A549 (cell line): Measurements from ENCODE around the gene PLCB1. TPM values are rescaled to one million over a fixed set of nuclear protein-coding genes. Genes with fewer than 3 reads are reported as not detected.
A peak's percentile ranks its signal among the peaks of the same experiment; 100 is the strongest.

ENCODE experiments used
- ATAC-seq, 2 experiments: fragments of 200-7000 bp in 1 of 2; fragments of >200 bp in 1 of 2; cut with Nextera tagmentation in 1 of 2; cut with Tn5 transposase in 1 of 2; 3 replicates each; pipeline versions ENCODE4 v1.8.0 to v1.9.1; 2018 to 2020; ENCODE audit warnings: mild to moderate bottlenecking in 1 of 2, moderate library complexity in 1 of 2
- CTCF ChIA-PET: fragments of 300-600 bp; sonication (Branson Sonifier 250); formaldehyde crosslinking; extraction: SDS; loops from one replicate; lab custom pipeline; 2021; ENCODE audit warnings: antibody characterized with exemption, inconsistent platforms; lab: Yijun Ruan, JAX
- POLR2A ChIA-PET: fragments of 350-600 bp; formaldehyde crosslinking; extraction: SDS; loops from one replicate; lab custom pipeline; 2021; ENCODE audit warnings: antibody characterized with exemption, inconsistent platforms; lab: Yijun Ruan, JAX
- DNase-seq, 2 experiments: peaks; one replicate each; pipeline versions ENCODE4 v3.0.0 to v3.0.0-alpha.2; 2011 to 2016; ENCODE audit warnings: low read depth in 1 of 2, low spot score in 1 of 2
- FAIRE-seq: peaks from 2 replicates; lab custom pipeline; 2011; peaks lifted over from hg19 to GRCh38; lab: Jason Lieb, UNC
- H3K27ac ChIP-seq, 2 experiments: fragments of >200 bp; sonication (Bioruptor Twin); formaldehyde crosslinking; 3 replicates each; pipeline ENCODE4 v1.5.1; 2016 to 2017
- H3K4me1 ChIP-seq: fragments of >200 bp; sonication (Bioruptor Twin); formaldehyde crosslinking; 3 replicates; pipeline ENCODE4 v1.6.1; 2016
- H3K4me2 ChIP-seq: fragments of >200 bp; sonication (Bioruptor Twin); formaldehyde crosslinking; 3 replicates; pipeline ENCODE4 v1.6.1; 2016
- H3K4me3 ChIP-seq: fragments of >200 bp; sonication (Bioruptor Twin); formaldehyde crosslinking; 3 replicates; pipeline ENCODE4 v1.5.1; 2016
- H3K9me3 ChIP-seq: fragments of >200 bp; sonication (Bioruptor Twin); formaldehyde crosslinking; 3 replicates; pipeline ENCODE4 v1.6.1; 2016
- ATOH8 ChIP-seq: fragments of 250-450 bp; sonication (Bioruptor Pico); IDR thresholded peaks from 2 replicates; pipeline ENCODE4 v1.5.0; 2020; ENCODE audit warnings: low read depth, mild to moderate bottlenecking, moderate library complexity
- CBX2 ChIP-seq: fragments of 200-600 bp; sonication (generic); IDR thresholded peaks from 2 replicates; pipeline ENCODE4 v1.6.1; 2016; ENCODE audit warnings: low read depth, mild to moderate bottlenecking, borderline replicate concordance
- CEBPB ChIP-seq, 2 experiments: fragments of >200 bp in 1 of 2; sonication (Bioruptor Twin) in 1 of 2; formaldehyde crosslinking in 1 of 2; IDR thresholded peaks; 2 replicates each; pipeline ENCODE4 v1.6.1; 2012 to 2016
- CHD4 ChIP-seq: fragments of 200-600 bp; sonication (generic); IDR thresholded peaks from 2 replicates; pipeline ENCODE4 v1.6.1; 2016; ENCODE audit warnings: antibody characterized with exemption, mild to moderate bottlenecking, borderline replicate concordance
- ELK1 ChIP-seq: fragments of 150-350 bp; IDR thresholded peaks from 2 replicates; pipeline ENCODE4 v1.6.1; 2014; ENCODE audit warnings: low read depth, mild to moderate bottlenecking, low read length
- FOSL2 ChIP-seq, 2 experiments: fragments of 450-650 bp in 1 of 2; fragments of >200 bp in 1 of 2; sonication (Bioruptor Twin) in 1 of 2; formaldehyde crosslinking; IDR thresholded peaks; 2 replicates each; pipeline versions ENCODE4 v1.5.0 to v1.6.1; 2016 to 2020; ENCODE audit warnings: mild to moderate bottlenecking in 1 of 2, moderate library complexity in 1 of 2
- HDAC2 ChIP-seq: fragments of 200-600 bp; sonication (generic); IDR thresholded peaks from 2 replicates; pipeline ENCODE4 v1.6.1; 2016
- HEYL ChIP-seq: fragments of 250-450 bp; sonication (Bioruptor Pico); IDR thresholded peaks from 2 replicates; pipeline ENCODE4 v1.8.0; 2021; ENCODE audit warnings: mild to moderate bottlenecking, moderate library complexity
- HOXB5 ChIP-seq: fragments of 250-450 bp; sonication (Bioruptor Pico); IDR thresholded peaks from 2 replicates; pipeline ENCODE4 v1.5.0; 2020; ENCODE audit warnings: mild to moderate bottlenecking, moderate library complexity
- KDM1A ChIP-seq: fragments of 200-600 bp; sonication (generic); IDR thresholded peaks from 2 replicates; pipeline ENCODE4 v1.6.1; 2016; ENCODE audit warnings: low read depth, mild to moderate bottlenecking
- NFE2L2 ChIP-seq: fragments of 150-350 bp; conservative IDR thresholded peaks from 2 replicates; pipeline ENCODE4 v1.6.1; 2014; ENCODE audit warnings: low read length
- NR3C1 ChIP-seq: fragments of >200 bp; sonication (Bioruptor Twin); formaldehyde crosslinking; IDR thresholded peaks from 3 replicates; pipeline ENCODE4 v1.6.1; 2017
- PBX3 ChIP-seq: IDR thresholded peaks from 2 replicates; pipeline ENCODE4 v1.6.1; 2012
- PHF8 ChIP-seq: fragments of 200-600 bp; sonication (generic); IDR thresholded peaks from 2 replicates; pipeline ENCODE4 v1.6.1; 2016; ENCODE audit warnings: low read depth, mild to moderate bottlenecking, antibody characterized with exemption, moderate library complexity, borderline replicate concordance
- POLR2A ChIP-seq: IDR thresholded peaks from 2 replicates; pipeline ENCODE4 v1.6.1; 2012; ENCODE audit warnings: mild to moderate bottlenecking, low read length
- SMC3 ChIP-seq: fragments of >200 bp; sonication (Bioruptor Twin); formaldehyde crosslinking; IDR thresholded peaks from 3 replicates; pipeline ENCODE4 v1.6.1; 2018; ENCODE audit warnings: inconsistent platforms
- SREBF2 ChIP-seq: fragments of 450-650 bp; IDR thresholded peaks from 2 replicates; pipeline ENCODE4 v1.6.1; 2014; ENCODE audit warnings: mild to moderate bottlenecking, moderate library complexity
- TFCP2L1 ChIP-seq: fragments of 250-450 bp; sonication (Bioruptor Pico); IDR thresholded peaks from 2 replicates; pipeline ENCODE4 v1.5.0; 2021; ENCODE audit warnings: mild to moderate bottlenecking
- TP53 ChIP-seq: fragments of 250-450 bp; sonication (Bioruptor Pico); IDR thresholded peaks from 2 replicates; pipeline ENCODE4 v1.5.0; 2021; ENCODE audit warnings: mild to moderate bottlenecking, moderate library complexity
- ZC3H11A ChIP-seq: fragments of 450-650 bp; IDR thresholded peaks from 2 replicates; pipeline ENCODE4 v1.6.1; 2014; ENCODE audit warnings: antibody characterized with exemption, mild to moderate bottlenecking
- ZNF302 ChIP-seq: fragments of 250-450 bp; sonication (Bioruptor Pico); IDR thresholded peaks from 2 replicates; pipeline ENCODE4 v1.9.0; 2021; ENCODE audit warnings: inconsistent platforms, mild to moderate bottlenecking, moderate library complexity
- WGBS: methylation state at CpG from one replicate; pipeline ENCODE4 v1.1.6; 2017; ENCODE audit errors: missing lambda C conversion rate; 5-methylcytosine and 5-hydroxymethylcytosine counted together
- polyA plus RNA-seq, 4 experiments: library from polyadenylated mRNA; depleted of rRNA in 3 of 4; stranded (reverse); fragments of >200 nt; fragmentation: RNase III in 1 of 4; extraction: RNeasy Plus Mini Kit Qiagen cat#74134 plus additional on column Dnase treatment in 1 of 4; gene quantifications; 2 replicates in 3 of 4; 3 replicates in 1 of 4; pipeline ENCODE4 v1.2.3, GENCODE V29; 2011 to 2017
- TF ChIP-seq, protein P1 (sequence below): IDR thresholded peaks from 2 replicates; pipeline ENCODE4 v1.6.1; 2012; ENCODE audit warnings: low read depth, borderline replicate concordance

PLCB1 gene
- polyA plus RNA-seq, 2 of the 4 experiments (the other 2 are of a cell fraction): 0.97 to 6.3 TPM

GRCh38 chr20:8210749-8211148, 78.7 kb downstream of the PLCB1 start:
- ChIA-PET POLR2A (no interaction called here), CTCF (no interaction called here)
- peak; percentile 68 for FAIRE-seq
- no peak overlapping the region for H3K4me3 ChIP-seq
- H3K27ac ChIP-seq: no peak overlapping the region
- peaks cover 6% of the 10 kb centered on the region; the same call in 1 of the 3 replicates for H3K4me1 ChIP-seq
- H3K4me2 ChIP-seq: no peak overlapping the region
- WGBS: 50% methylated on average over 1 of the region's 1 CpG
- DNase-seq: no peak
- ATAC-seq: no peak
- no peak for TF ChIP-seq ZC3H11A
- TF ChIP-seq CBX2: no peak
- no peak for TF ChIP-seq TFCP2L1 (CRISPR knock-in tag)
- TF ChIP-seq TP53 (CRISPR knock-in tag): no peak
- TF ChIP-seq KDM1A: no peak
- no peak for TF ChIP-seq CEBPB (IDR thresholded peaks at IDR 0.05)
- TF ChIP-seq FOSL2 (IDR thresholded peaks at IDR 0.05): no peak
- no peak for TF ChIP-seq FOSL2 (CRISPR knock-in tag; IDR thresholded peaks at IDR 0.05)
- no peak for TF ChIP-seq NR3C1
- H3K9me3 ChIP-seq: no peaks in the 10 kb centered on the region

DNA sequence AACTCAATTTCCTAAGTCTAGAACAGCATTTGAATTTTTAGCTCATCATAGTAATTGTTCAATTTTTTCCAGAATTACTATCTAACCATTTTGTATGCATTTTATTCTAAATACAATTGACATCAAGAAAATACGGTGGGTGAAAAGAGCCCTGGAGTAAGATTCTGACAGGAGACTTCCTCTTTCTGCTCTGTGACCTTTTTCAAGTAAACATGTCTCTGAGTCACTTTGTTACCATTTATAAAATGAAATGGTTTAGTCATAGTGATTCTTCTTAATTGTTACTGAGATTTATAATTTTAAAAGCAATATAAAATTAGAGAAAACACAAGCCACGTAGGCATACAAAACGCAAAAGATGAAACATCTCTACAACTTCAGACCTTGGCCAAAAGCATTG, 80.2 kb downstream of the PLCB1 start:
- ATAC-seq: no peak
- 47% methylated on average over 3 of the region's 3 CpGs for WGBS
- no peaks in the 10 kb centered on the region for H3K4me1 ChIP-seq
- CTCF ChIA-PET: no interaction called here
- H3K4me3 ChIP-seq: no peak overlapping the region
- no peaks in the 10 kb centered on the region for H3K9me3 ChIP-seq
- no peak for TF ChIP-seq CHD4
- TF ChIP-seq HEYL (CRISPR knock-in tag): no peak
- TF ChIP-seq ZC3H11A: no peak
- no peak for TF ChIP-seq HDAC2
- no peak for TF ChIP-seq SMC3
- no peak overlapping the region for H3K27ac ChIP-seq
- DNase-seq: no peak
- no peak overlapping the region for H3K4me2 ChIP-seq
- POLR2A ChIA-PET: no interaction called here
- peak; percentile 28 for FAIRE-seq

- Histone ChIP-seq H3K9me3 (no peaks in the 10 kb centered on the region), H3K27ac (no peak overlapping the region), H3K4me1 (no peaks in the 10 kb centered on the region), H3K4me3 (no peak overlapping the region), H3K4me2 (no peak overlapping the region)
- ChIA-PET POLR2A (no interaction called here), CTCF (no interaction called here)
- TF ChIP-seq KDM1A: no peak
- no peak for TF ChIP-seq PHF8
- TF ChIP-seq CHD4: no peak
- no peak for TF ChIP-seq ATOH8 (CRISPR knock-in tag)
- no peak for TF ChIP-seq PBX3
- no peak for TF ChIP-seq HOXB5
- no peak for TF ChIP-seq ZNF302 (CRISPR knock-in tag)
- TF ChIP-seq SMC3: no peak
- TF ChIP-seq, protein P1, sequence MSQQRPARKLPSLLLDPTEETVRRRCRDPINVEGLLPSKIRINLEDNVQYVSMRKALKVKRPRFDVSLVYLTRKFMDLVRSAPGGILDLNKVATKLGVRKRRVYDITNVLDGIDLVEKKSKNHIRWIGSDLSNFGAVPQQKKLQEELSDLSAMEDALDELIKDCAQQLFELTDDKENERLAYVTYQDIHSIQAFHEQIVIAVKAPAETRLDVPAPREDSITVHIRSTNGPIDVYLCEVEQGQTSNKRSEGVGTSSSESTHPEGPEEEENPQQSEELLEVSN: no peak
- TF ChIP-seq NR3C1: no peak
- no peak for TF ChIP-seq POLR2A
- TF ChIP-seq ELK1: no peak
- no peak for TF ChIP-seq NFE2L2
- no peak for TF ChIP-seq SREBF2
- ATAC-seq (no peak), FAIRE-seq (no peak), DNase-seq (no peak)
- 44% methylated on average over 1 of the region's 1 CpG for WGBS
Observed at GRCh38 chr20:8213270-8213669, 81.2 kb downstream of the PLCB1 start.
